Fibroblast of lung (primary cell): Measurements from ENCODE around the gene TMEM37.

Experiments used
- CTCF ChIP-seq, 2 donors: IDR thresholded peaks in 1 of 2; conservative IDR thresholded peaks in 1 of 2; 1 replicate in 1 of 2; 2 replicates in 1 of 2; pipeline ENCODE4 v1.5.1; 2011 to 2012; ENCODE audit warnings: low read length in 2 of 2, control low read depth in 1 of 2, inconsistent platforms in 1 of 2, low read depth in 1 of 2, mild to moderate bottlenecking in 1 of 2
- EZH2 ChIP-seq: IDR thresholded peaks from 2 replicates; pipeline ENCODE4 v1.5.1; 2012; ENCODE audit warnings: low read length, control low read depth, mild to moderate bottlenecking; ENCODE audit errors: missing control alignments

- TF ChIP-seq CTCF (conservative IDR thresholded peaks at IDR 0.05 in 1 of 2, IDR thresholded peaks at IDR 0.05 in 1 of 2; ENCODE audit: low read depth in 1 of 2, low read length in 2 of 2) (no peak), EZH2 (no peak)
Measured at GRCh38 chr2:119455066-119455718, 23.5 kb downstream of the TMEM37 start.
